GM10266 (cell line): Measurements from ENCODE around the gene MTA1.

Experiments used
- DNase-seq: peaks from one replicate; pipeline ENCODE4 v3.0.0; 2012; ENCODE audit errors: extremely low spot score
- TF ChIP-seq, protein P1 (sequence below): IDR thresholded peaks from 2 replicates; pipeline ENCODE4 v1.5.1; 2012; ENCODE audit warnings: mild to moderate bottlenecking, low read depth; ENCODE audit not compliant: control insufficient read depth, insufficient read depth; ENCODE audit errors: missing control alignments

Gene MTA1

GRCh38 chr14:105419195-105420091 is at the start of gene MTA1:
MTA1 (plus strand) TSS chr14:105419827; CDS start chr14:105420036, 209 bp downstream.
- peak; percentile 95 for DNase-seq
- TF ChIP-seq, protein P1, sequence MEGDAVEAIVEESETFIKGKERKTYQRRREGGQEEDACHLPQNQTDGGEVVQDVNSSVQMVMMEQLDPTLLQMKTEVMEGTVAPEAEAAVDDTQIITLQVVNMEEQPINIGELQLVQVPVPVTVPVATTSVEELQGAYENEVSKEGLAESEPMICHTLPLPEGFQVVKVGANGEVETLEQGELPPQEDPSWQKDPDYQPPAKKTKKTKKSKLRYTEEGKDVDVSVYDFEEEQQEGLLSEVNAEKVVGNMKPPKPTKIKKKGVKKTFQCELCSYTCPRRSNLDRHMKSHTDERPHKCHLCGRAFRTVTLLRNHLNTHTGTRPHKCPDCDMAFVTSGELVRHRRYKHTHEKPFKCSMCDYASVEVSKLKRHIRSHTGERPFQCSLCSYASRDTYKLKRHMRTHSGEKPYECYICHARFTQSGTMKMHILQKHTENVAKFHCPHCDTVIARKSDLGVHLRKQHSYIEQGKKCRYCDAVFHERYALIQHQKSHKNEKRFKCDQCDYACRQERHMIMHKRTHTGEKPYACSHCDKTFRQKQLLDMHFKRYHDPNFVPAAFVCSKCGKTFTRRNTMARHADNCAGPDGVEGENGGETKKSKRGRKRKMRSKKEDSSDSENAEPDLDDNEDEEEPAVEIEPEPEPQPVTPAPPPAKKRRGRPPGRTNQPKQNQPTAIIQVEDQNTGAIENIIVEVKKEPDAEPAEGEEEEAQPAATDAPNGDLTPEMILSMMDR = no peak

- DNase-seq = no peak
- TF ChIP-seq, protein P1 = no peak
Measured at GRCh38 chr14:105374389-105374788, 45.2 kb upstream of the MTA1 start.

GRCh38 chr14:105375635-105376057 is 44.0 kb upstream of the MTA1 start:
- DNase-seq = no peak
- TF ChIP-seq, protein P1 = no peak

DNA sequence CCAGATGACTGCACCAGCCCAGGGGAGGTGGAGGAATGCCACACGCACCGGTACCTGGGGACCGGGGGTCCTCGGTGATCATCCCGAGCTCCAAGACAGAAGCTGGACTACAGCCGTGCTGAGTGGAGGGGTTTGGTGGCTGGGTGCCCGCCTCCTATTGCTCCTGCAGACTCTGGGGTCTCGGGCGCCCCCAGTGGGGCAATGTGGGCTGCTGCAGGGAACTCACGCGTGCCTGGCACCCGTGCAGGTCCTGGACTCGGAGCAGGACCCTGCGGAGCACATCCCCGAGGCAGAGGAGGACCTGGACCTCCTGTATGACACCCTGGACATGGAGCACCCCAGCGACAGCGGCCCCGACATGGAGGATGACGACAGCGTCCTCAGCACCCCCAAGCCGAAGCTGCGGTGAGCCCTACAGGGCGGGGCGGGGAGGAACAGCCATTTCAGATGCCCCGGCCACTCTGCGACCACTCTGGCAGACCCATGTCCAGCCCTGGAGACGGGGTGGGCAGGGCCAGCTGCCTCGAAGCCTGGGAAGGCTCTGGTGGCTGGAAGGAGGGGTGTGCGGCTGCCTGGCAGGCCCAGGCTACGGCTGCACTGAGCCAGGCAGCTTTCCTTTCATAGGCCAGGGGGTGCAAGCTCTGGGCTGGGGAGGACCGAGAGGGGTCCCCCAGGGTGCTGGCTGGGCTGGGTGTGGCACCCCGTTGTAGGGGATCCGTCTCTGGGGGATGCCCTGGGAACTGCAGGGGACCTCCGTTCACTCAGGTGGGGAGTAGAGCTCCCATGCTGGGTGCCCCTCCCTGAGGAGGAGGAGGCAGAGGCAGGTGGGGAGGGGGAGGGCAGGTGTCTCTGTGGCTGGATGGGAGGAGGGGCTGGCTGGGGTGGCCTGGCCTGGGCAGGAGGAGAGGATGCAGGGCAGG is 42.8 kb upstream of the MTA1 start:
- no peak for DNase-seq
- TF ChIP-seq, protein P1 = no peak

DNA sequence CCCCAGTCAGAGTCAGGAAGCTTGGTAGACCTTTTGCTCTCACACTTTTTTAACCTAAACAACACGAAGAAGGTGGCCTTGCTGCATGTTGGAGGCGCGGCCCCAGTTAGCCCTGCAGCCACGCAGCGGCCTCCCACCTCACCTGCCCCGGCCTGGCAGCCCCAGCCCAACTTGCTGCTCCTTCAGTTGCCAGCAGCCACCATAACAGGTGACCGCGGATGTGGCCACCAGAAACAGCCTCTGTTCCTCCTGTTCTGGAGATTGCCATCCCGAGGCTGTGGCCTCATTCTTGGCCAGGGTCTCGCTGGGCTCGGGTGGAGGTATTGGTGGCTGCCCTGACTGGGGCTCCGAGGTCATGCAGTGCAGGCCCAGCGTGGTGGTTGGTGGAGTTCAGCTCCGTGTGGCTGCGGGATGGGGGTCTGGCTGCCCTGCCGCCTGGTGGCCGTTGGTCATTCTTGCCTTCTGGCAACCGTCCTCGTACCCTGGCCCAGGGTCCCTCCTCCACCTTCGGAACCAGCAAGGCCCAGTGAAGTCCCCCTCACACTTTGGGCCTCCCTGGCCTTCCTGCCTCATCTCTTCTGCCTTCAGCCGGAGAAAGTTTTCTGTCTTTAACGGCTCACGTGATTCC is 42.0 kb upstream of the MTA1 start:
- DNase-seq = no peak

DNA sequence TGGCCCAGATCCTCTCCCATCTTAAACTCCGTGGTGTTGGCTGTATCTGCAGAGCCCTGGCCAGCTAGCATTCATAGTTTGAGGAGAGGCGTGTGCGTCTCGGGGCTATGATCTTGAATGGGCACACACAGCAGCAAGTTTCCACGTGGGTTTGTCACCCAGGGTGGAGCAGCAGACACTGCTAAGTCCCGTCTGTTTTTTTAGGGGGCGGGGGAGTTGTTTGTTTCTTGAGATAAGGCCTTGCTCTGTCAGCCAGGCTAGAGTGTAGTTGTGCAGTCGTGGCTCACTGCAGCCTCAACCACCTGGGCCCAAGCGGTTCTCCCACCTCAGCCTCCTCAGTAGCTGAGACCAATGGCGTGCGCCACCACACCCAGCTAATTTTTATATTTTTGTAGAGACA is 41.4 kb upstream of the MTA1 start:
- no peak for DNase-seq
- TF ChIP-seq, protein P1 = no peak

More for the DNA sequence above, 42.0 kb upstream of the MTA1 start:
- TF ChIP-seq, protein P1 = no peak
